K562 (cell line): ENCODE measurements around the gene ZNF23. TPM values are rescaled to one million over a fixed set of nuclear protein-coding genes. Genes with fewer than 3 reads are reported as not detected.
A peak's percentile ranks its signal among the peaks of the same experiment; 100 is the strongest.

Source experiments
- CBFA2T2 ChIP-seq: fragments of 450-650 bp; conservative IDR thresholded peaks from 2 replicates; pipeline ENCODE4 v1.6.1; 2017; ENCODE audit warnings: mild to moderate bottlenecking
- CHD4 ChIP-seq: fragments of 200-600 bp; sonication (generic); IDR thresholded peaks from 3 replicates; pipeline ENCODE4 v1.6.1; 2012; ENCODE audit warnings: low read depth, mild to moderate bottlenecking, mixed read lengths, low read length, inconsistent platforms; ENCODE audit not compliant: insufficient read depth, insufficient replicate concordance, poor library complexity, severe bottlenecking
- DMBX1 ChIP-seq: fragments of 250-450 bp; sonication (Bioruptor Pico); IDR thresholded peaks from 2 replicates; pipeline ENCODE4 v1.8.0; 2022; ENCODE audit warnings: inconsistent platforms, mild to moderate bottlenecking, moderate library complexity, borderline replicate concordance
- FOSL1 ChIP-seq: fragments of 200-800 bp; sonication (Bioruptor generic); conservative IDR thresholded peaks from 2 replicates; pipeline ENCODE4 v1.6.1; 2016; ENCODE audit warnings: missing genetic modification characterization, missing compliant biosample characterization
- HDAC8 ChIP-seq: fragments of 450-650 bp; IDR thresholded peaks from 2 replicates; pipeline ENCODE4 v1.6.1; 2016; ENCODE audit warnings: mild to moderate bottlenecking, missing genetic modification characterization, moderate library complexity, missing compliant biosample characterization
- HDGF ChIP-seq: fragments of 450-650 bp; IDR thresholded peaks from 2 replicates; pipeline ENCODE4 v1.6.1; 2016
- MECOM ChIP-seq: fragments of 250-450 bp; sonication (Bioruptor Pico); IDR thresholded peaks from 2 replicates; pipeline ENCODE4 v1.8.0; 2022; ENCODE audit warnings: inconsistent platforms
- SAFB2 ChIP-seq: fragments of 200-400 bp; formaldehyde crosslinking; IDR thresholded peaks from 2 replicates; pipeline ENCODE4 v1.6.1; 2018; ENCODE audit warnings: borderline replicate concordance, low read length, low read depth, moderate library complexity; ENCODE audit not compliant: severe bottlenecking
- SAP30 ChIP-seq: fragments of 200-600 bp; sonication (generic); IDR thresholded peaks from 2 replicates; pipeline ENCODE4 v1.6.1; 2012; ENCODE audit warnings: borderline replicate concordance, low read depth, mild to moderate bottlenecking, moderate library complexity, low read length, control low read depth, inconsistent platforms; ENCODE audit not compliant: insufficient read depth, poor library complexity, severe bottlenecking
- TCF3 ChIP-seq: sonication (generic); formaldehyde crosslinking; IDR thresholded peaks from 2 replicates; pipeline ENCODE4 v1.4.0; 2020; ENCODE audit warnings: mild to moderate bottlenecking, missing genetic modification reagents
- ZC3H11A ChIP-seq: IDR thresholded peaks from 2 replicates; pipeline ENCODE4 v1.6.1; 2012; ENCODE audit warnings: low read depth, low read length, improper control_type of control experiment
- ZNF217 ChIP-seq: sonication (generic); formaldehyde crosslinking; IDR thresholded peaks from 2 replicates; pipeline ENCODE4 v1.8.0; 2022; ENCODE audit warnings: mild to moderate bottlenecking, missing genetic modification reagents
- polyA plus RNA-seq, 8 experiments: library from polyadenylated mRNA; depleted of rRNA in 4 of 8; stranded (reverse) in 5 of 8; unstranded in 3 of 8; fragments of >200 nt; fragmentation: Nextera tagmentation in 2 of 8; fragmentation: Illumina TruSeq in 1 of 8; extraction: Ambion mirVana in 2 of 8; extraction: Trizol in 1 of 8; gene quantifications; 2 replicates each; pipeline versions ENCODE4 v1.2.1 to v1.2.3, GENCODE V29; 2011 to 2014; ENCODE audit warnings: inconsistent platforms in 1 of 8, missing spikeins in 1 of 8
- total RNA-seq, 7 experiments: library from RNA; depleted of rRNA in 6 of 7; stranded (reverse); fragments of >200 nt in 6 of 7; fragmentation: Illumina TruSeq in 2 of 7; extraction: Trizol in 2 of 7; gene quantifications; 2 replicates each; pipeline versions ENCODE4 v1.2.1 to v1.2.3, GENCODE V29; 2011 to 2021; ENCODE audit warnings: low replicate concordance in 1 of 7
- TF ChIP-seq, protein P1 (sequence below): fragments of 250-450 bp; sonication (Bioruptor Pico); IDR thresholded peaks from 2 replicates; pipeline ENCODE4 v1.5.0; 2020; ENCODE audit warnings: mild to moderate bottlenecking, borderline replicate concordance

The ZNF23 gene
- total and polyA plus RNA-seq, 9 of the 15 experiments (the other 6 are each of a cell fraction or from before 2014, with no cell fraction given): 4.7 to 13.4 (median 11.2) TPM

DNA sequence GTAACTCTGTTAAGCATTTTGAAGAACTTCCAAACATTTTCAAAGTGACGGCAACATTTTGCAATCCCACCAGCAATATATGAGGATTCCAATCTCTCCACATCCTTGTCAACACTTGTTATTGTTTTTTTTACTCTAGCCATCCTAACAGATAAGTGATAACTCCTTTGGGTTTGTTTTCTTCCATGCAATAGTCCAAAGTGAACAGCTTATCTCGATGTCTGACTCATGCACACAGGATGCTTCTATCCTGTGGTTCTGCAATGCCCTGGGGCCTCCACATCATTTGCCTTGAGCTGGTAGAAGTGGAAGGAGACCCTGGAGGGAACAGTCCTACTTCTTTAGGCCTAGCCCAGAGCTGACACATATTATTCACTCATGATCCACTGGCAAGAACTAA, 33.2 kb downstream of the ZNF23 start (continued):
- TF ChIP-seq, protein P1, sequence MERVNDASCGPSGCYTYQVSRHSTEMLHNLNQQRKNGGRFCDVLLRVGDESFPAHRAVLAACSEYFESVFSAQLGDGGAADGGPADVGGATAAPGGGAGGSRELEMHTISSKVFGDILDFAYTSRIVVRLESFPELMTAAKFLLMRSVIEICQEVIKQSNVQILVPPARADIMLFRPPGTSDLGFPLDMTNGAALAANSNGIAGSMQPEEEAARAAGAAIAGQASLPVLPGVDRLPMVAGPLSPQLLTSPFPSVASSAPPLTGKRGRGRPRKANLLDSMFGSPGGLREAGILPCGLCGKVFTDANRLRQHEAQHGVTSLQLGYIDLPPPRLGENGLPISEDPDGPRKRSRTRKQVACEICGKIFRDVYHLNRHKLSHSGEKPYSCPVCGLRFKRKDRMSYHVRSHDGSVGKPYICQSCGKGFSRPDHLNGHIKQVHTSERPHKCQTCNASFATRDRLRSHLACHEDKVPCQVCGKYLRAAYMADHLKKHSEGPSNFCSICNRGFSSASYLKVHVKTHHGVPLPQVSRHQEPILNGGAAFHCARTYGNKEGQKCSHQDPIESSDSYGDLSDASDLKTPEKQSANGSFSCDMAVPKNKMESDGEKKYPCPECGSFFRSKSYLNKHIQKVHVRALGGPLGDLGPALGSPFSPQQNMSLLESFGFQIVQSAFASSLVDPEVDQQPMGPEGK (CRISPR knock-in tag): no peak
- TF ChIP-seq CBFA2T2 (no peak), FOSL1 (peak; percentile 75), ZNF217 (CRISPR knock-in tag) (no peak), SAFB2 (no peak), HDGF (no peak), CHD4 (no peak), TCF3 (CRISPR knock-in tag) (no peak), DMBX1 (CRISPR knock-in tag) (no peak), ZC3H11A (no peak), SAP30 (no peak), MECOM (CRISPR knock-in tag) (no peak), HDAC8 (tag) (no peak)
- TF ChIP-seq, all 486 proteins: peak for 4
